CD4-positive, alpha-beta T cell (primary cell): ENCODE measurements around the gene MYO3B. TPM values are rescaled to one million over a fixed set of nuclear protein-coding genes. Genes with fewer than 3 reads are reported as not detected.

Source experiments
- ATAC-seq: fragments of 200-7000 bp; cut with Tn5 transposase; one replicate; pipeline ENCODE4 v1.10.0; 2022; ENCODE audit warnings: mild to moderate bottlenecking; ENCODE audit not compliant: poor library complexity
- CTCF ChIA-PET: fragments of 350-600 bp; sonication (Branson Sonifier 250); formaldehyde crosslinking; loops from one replicate; lab custom pipeline; 2021; ENCODE audit warnings: antibody characterized with exemption, inconsistent platforms; lab: Charles Lee
- POLR2A ChIA-PET: fragments of 350-600 bp; sonication (Branson Sonifier 250); formaldehyde crosslinking; loops from one replicate; lab custom pipeline; 2021; ENCODE audit warnings: antibody characterized with exemption, inconsistent platforms; lab: Charles Lee
- DNase-seq, 14 experiments: peaks; one replicate each; pipeline ENCODE4 v3.0.0-alpha.2; 2013 to 2020; ENCODE audit warnings: mixed read lengths in 2 of 14
- H3K27ac ChIP-seq, 2 donors: one replicate each; pipeline versions ENCODE4 v1.5.1 to v1.7.0; 2013; ENCODE audit warnings: low read length in 2 of 2, low read depth in 1 of 2, mild to moderate bottlenecking in 1 of 2
- H3K27me3 ChIP-seq, 2 experiments: 1 replicate in 1 of 2; 2 replicates in 1 of 2; pipeline versions ENCODE4 v1.6.1 to v1.7.0; 2013; ENCODE audit warnings: low read length in 2 of 2, control low read depth in 1 of 2, mild to moderate bottlenecking in 1 of 2, moderate library complexity in 1 of 2; ENCODE audit not compliant: insufficient read depth in 2 of 2, control insufficient read depth in 1 of 2
- H3K36me3 ChIP-seq: one replicate; pipeline ENCODE4 v1.6.1; 2013; ENCODE audit warnings: low read length, control low read depth; ENCODE audit not compliant: insufficient read depth
- H3K4me1 ChIP-seq: one replicate; pipeline ENCODE4 v1.6.1; 2013; ENCODE audit warnings: low read length, control low read depth; ENCODE audit not compliant: insufficient read depth
- H3K4me3 ChIP-seq: one replicate; pipeline ENCODE4 v1.5.1; 2013; ENCODE audit warnings: mild to moderate bottlenecking, low read length, moderate library complexity
- H3K9me3 ChIP-seq, 2 experiments: 1 replicate in 1 of 2; 2 replicates in 1 of 2; pipeline versions ENCODE4 v1.6.1 to v1.7.0; 2013; ENCODE audit warnings: low read length in 2 of 2, mild to moderate bottlenecking in 2 of 2, control low read depth in 1 of 2, moderate library complexity in 1 of 2; ENCODE audit not compliant: control insufficient read depth in 1 of 2, insufficient read depth in 1 of 2
- H3K27ac Mint-ChIP-seq: one replicate; pipeline ENCODE4 v1.8.0; 2020; ENCODE audit warnings: mixed read lengths
- H3K27me3 Mint-ChIP-seq: one replicate; pipeline ENCODE4 v1.8.0; 2021; ENCODE audit warnings: mixed read lengths
- H3K36me3 Mint-ChIP-seq: one replicate; pipeline ENCODE4 v1.8.0; 2021; ENCODE audit warnings: low read depth, mixed read lengths
- H3K4me1 Mint-ChIP-seq: one replicate; pipeline ENCODE4 v1.8.0; 2021; ENCODE audit warnings: low read depth, mixed read lengths
- H3K4me3 Mint-ChIP-seq: one replicate; pipeline ENCODE4 v1.8.0; 2020; ENCODE audit warnings: mild to moderate bottlenecking, mixed read lengths
- H3K9me3 Mint-ChIP-seq: one replicate; pipeline ENCODE4 v1.8.0; 2020; ENCODE audit warnings: mixed read lengths
- CTCF ChIP-seq: fragments of 200-600 bp; IDR thresholded peaks from one replicate; pipeline ENCODE4 v1.8.0; 2022; ENCODE audit warnings: antibody characterized with exemption, mild to moderate bottlenecking
- intact Hi-C, 2 experiments: fragments of 100-400 bp; cut with DNase I in 1 of 2; cut with micrococcal nuclease in 1 of 2; formaldehyde crosslinking; loops; one replicate each; pipeline versions ENCODE4 v1.15.1 to v1.9.0; 2023 to 2025; cut with DNase I, micrococcal nuclease
- total RNA-seq, 174 experiments: library from RNA in 2 of 174; stranded (reverse) in 2 of 174; gene quantifications; one replicate each; pipeline ENCODE4 v1.2.3 and lab custom pipeline; 2021 to 2026

MYO3B gene
- total RNA-seq, 2 experiments from 2014 or later: not detected

GRCh38 chr2:170463206-170463537 is 285.2 kb downstream of the MYO3B start:
- ChIA-PET POLR2A (no interaction called here), CTCF (no interaction called here)
- intact Hi-C loops: no loop called here
- no peak overlapping the region for H3K27ac Mint-ChIP-seq
- no peak for DNase-seq
- no peaks in the 10 kb centered on the region for H3K4me1 ChIP-seq
- H3K27ac ChIP-seq: no peak overlapping the region
- no peaks in the 10 kb centered on the region for H3K4me1 Mint-ChIP-seq
- H3K27me3 Mint-ChIP-seq: no peaks in the 10 kb centered on the region
- peaks cover 0 to 10% of the 10 kb centered on the region in 2 experiments for H3K9me3 ChIP-seq
- no peaks in the 10 kb centered on the region for H3K27me3 ChIP-seq
- H3K4me3 Mint-ChIP-seq: no peak overlapping the region
- no peaks in the 10 kb centered on the region for H3K9me3 Mint-ChIP-seq
- no peak overlapping the region for H3K4me3 ChIP-seq
- TF ChIP-seq CTCF: no peak
- H3K36me3 Mint-ChIP-seq: no peaks in the 10 kb centered on the region
- ATAC-seq: no peak
- no peaks in the 10 kb centered on the region for H3K36me3 ChIP-seq

- no peaks in the 10 kb centered on the region for H3K27me3 Mint-ChIP-seq
- ChIA-PET CTCF (interaction anchor here (0.6 kb wide), 1 partner anchor 19 kb away, joined by 3 read pairs; no protein-coding TSS in a partner anchor), POLR2A (no interaction called here)
- no peaks in the 10 kb centered on the region for H3K36me3 Mint-ChIP-seq
- no peaks in the 10 kb centered on the region for H3K9me3 Mint-ChIP-seq
- no peak overlapping the region for H3K4me3 ChIP-seq
- no peak overlapping the region for H3K27ac ChIP-seq
- no peak overlapping the region for H3K27ac Mint-ChIP-seq
- peaks cover 0 to 8% of the 10 kb centered on the region in 2 experiments for H3K9me3 ChIP-seq
- DNase-seq: no peak
- intact Hi-C loops: no loop called here
- no peak for ATAC-seq
- H3K4me1 ChIP-seq: no peaks in the 10 kb centered on the region
- H3K36me3 ChIP-seq: no peaks in the 10 kb centered on the region
- no peaks in the 10 kb centered on the region for H3K27me3 ChIP-seq
- no peak overlapping the region for H3K4me3 Mint-ChIP-seq
- TF ChIP-seq CTCF: no peak
- H3K4me1 Mint-ChIP-seq: no peaks in the 10 kb centered on the region
Measured at GRCh38 chr2:170464268-170464667, 286.3 kb downstream of the MYO3B start.

GRCh38 chr2:170465241-170465640 is 287.3 kb downstream of the MYO3B start:
- no peaks in the 10 kb centered on the region for H3K4me1 ChIP-seq
- POLR2A ChIA-PET: no interaction called here
- Mint-ChIP-seq H3K9me3 (no peaks in the 10 kb centered on the region), H3K36me3 (no peaks in the 10 kb centered on the region), H3K27ac (no peak overlapping the region), H3K4me3 (no peak overlapping the region), H3K4me1 (no peaks in the 10 kb centered on the region), H3K27me3 (no peaks in the 10 kb centered on the region)
- no peak overlapping the region for H3K4me3 ChIP-seq
- DNase-seq: no peak
- H3K9me3 ChIP-seq: no peaks in the 10 kb centered on the region
- H3K27me3 ChIP-seq: no peaks in the 10 kb centered on the region
- TF ChIP-seq CTCF: no peak
- CTCF ChIA-PET: no interaction called here
- no peak overlapping the region for H3K27ac ChIP-seq
- no peak for ATAC-seq
- no peaks in the 10 kb centered on the region for H3K36me3 ChIP-seq
- intact Hi-C loops: no loop called here
